WTC11 (cell line): ENCODE data around the gene ZSCAN21. TPM values are rescaled to one million over a fixed set of nuclear protein-coding genes. Genes with fewer than 3 reads are reported as not detected.

Experiments
- ARID4B ChIP-seq: sonication (generic); formaldehyde crosslinking; IDR thresholded peaks from 2 replicates; pipeline ENCODE4 v1.8.0; 2023; ENCODE audit warnings: missing genetic modification reagents, mild to moderate bottlenecking, borderline replicate concordance
- CREB1 ChIP-seq: sonication (generic); formaldehyde crosslinking; IDR thresholded peaks from 2 replicates; pipeline ENCODE4 v1.8.0; 2023; ENCODE audit warnings: mild to moderate bottlenecking, missing genetic modification reagents
- FOXK1 ChIP-seq: sonication (generic); formaldehyde crosslinking; IDR thresholded peaks from 2 replicates; pipeline ENCODE4 v1.8.0; 2022; ENCODE audit warnings: mild to moderate bottlenecking, moderate library complexity, missing genetic modification reagents
- HMGXB4 ChIP-seq: sonication (generic); formaldehyde crosslinking; IDR thresholded peaks from 2 replicates; pipeline ENCODE4 v1.8.1; 2023; ENCODE audit warnings: mild to moderate bottlenecking, moderate library complexity, missing genetic modification reagents
- JUN ChIP-seq: sonication (generic); formaldehyde crosslinking; IDR thresholded peaks from 2 replicates; pipeline ENCODE4 v1.8.0; 2023; ENCODE audit warnings: mild to moderate bottlenecking, missing genetic modification reagents
- MYBL2 ChIP-seq: sonication (generic); formaldehyde crosslinking; IDR thresholded peaks from 2 replicates; pipeline ENCODE4 v1.8.1; 2023; ENCODE audit warnings: mild to moderate bottlenecking, moderate library complexity, missing genetic modification reagents
- PREB ChIP-seq: sonication (generic); formaldehyde crosslinking; IDR thresholded peaks from 2 replicates; pipeline ENCODE4 v1.8.1; 2022; ENCODE audit warnings: mild to moderate bottlenecking, missing genetic modification reagents, moderate library complexity, borderline replicate concordance
- RORB ChIP-seq: fragments of 250-450 bp; sonication (Bioruptor Pico); IDR thresholded peaks from 2 replicates; pipeline ENCODE4 v1.9.0; 2021; ENCODE audit warnings: mild to moderate bottlenecking
- STAT6 ChIP-seq: sonication (generic); formaldehyde crosslinking; conservative IDR thresholded peaks from 2 replicates; pipeline ENCODE4 v1.8.1; 2023; ENCODE audit warnings: mild to moderate bottlenecking, low read depth, missing genetic modification reagents, moderate library complexity
- TEAD4 ChIP-seq: sonication (generic); formaldehyde crosslinking; IDR thresholded peaks from 2 replicates; pipeline ENCODE4 v1.8.0; 2022; ENCODE audit warnings: mild to moderate bottlenecking, missing genetic modification reagents
- USF1 ChIP-seq: sonication (generic); formaldehyde crosslinking; IDR thresholded peaks from 2 replicates; pipeline ENCODE4 v1.8.0; 2022; ENCODE audit warnings: mild to moderate bottlenecking, missing genetic modification reagents
- ZNF219 ChIP-seq: sonication (generic); formaldehyde crosslinking; IDR thresholded peaks from 2 replicates; pipeline ENCODE4 v1.8.0; 2023; ENCODE audit warnings: missing genetic modification reagents, mild to moderate bottlenecking, borderline replicate concordance
- ZNF232 ChIP-seq: sonication (generic); formaldehyde crosslinking; IDR thresholded peaks from 2 replicates; pipeline ENCODE4 v1.8.0; 2022; ENCODE audit warnings: mild to moderate bottlenecking, missing genetic modification reagents
- total RNA-seq: library from RNA; stranded (reverse); gene quantifications from 3 replicates; pipeline ENCODE4 v1.2.3, GENCODE V29; 2021
- TF ChIP-seq, protein P1 (sequence below): sonication (generic); formaldehyde crosslinking; conservative IDR thresholded peaks from 2 replicates; pipeline ENCODE4 v1.8.1; 2022; ENCODE audit warnings: mild to moderate bottlenecking, missing genetic modification reagents
- TF ChIP-seq, protein P2 (sequence below): sonication (generic); formaldehyde crosslinking; IDR thresholded peaks from 2 replicates; pipeline ENCODE4 v1.8.0; 2022; ENCODE audit warnings: missing genetic modification reagents
- TF ChIP-seq, protein P3 (sequence below): sonication (generic); formaldehyde crosslinking; IDR thresholded peaks from 2 replicates; pipeline ENCODE4 v1.8.0; 2022; ENCODE audit warnings: mild to moderate bottlenecking, missing genetic modification reagents
- TF ChIP-seq, protein P4 (sequence below): sonication (generic); formaldehyde crosslinking; IDR thresholded peaks from 2 replicates; pipeline ENCODE4 v1.8.0; 2022; ENCODE audit warnings: mild to moderate bottlenecking, missing genetic modification reagents

Gene ZSCAN21
- total RNA-seq, 1 experiment from 2014 or later = 25.5 TPM

DNA sequence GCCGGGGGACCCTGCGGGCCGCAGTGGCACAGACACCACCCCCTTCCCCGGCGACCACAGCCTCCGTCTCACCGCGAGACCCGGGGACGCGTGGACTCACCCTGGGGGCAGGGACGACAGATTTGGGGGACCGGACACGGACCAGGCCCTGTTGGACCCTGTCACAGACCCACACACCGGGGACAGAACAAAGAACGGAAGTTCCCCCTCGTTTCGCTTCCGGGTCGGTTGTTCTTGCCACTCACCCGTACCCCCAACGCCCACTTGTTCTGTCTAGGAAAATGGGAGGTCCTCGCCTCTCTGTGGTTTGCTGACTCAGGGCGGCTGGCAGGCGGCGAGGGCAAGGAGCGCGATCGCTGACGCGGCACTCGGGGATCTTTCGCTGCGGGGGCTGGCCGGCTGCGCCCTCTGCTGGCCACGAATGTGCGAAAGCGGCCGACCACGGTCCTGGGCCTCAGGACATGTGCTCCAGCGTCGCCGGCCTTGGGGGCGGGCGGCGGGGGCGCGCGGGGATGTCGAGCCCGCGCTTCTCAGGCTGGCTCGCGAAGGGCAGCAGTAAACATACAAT, 32.0 kb downstream of the ZSCAN21 start, which contains the start of gene ZNF3 (continued):
- no peak for TF ChIP-seq TEAD4 (CRISPR knock-in tag)
- TF ChIP-seq, protein P1, sequence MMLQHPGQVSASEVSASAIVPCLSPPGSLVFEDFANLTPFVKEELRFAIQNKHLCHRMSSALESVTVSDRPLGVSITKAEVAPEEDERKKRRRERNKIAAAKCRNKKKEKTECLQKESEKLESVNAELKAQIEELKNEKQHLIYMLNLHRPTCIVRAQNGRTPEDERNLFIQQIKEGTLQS (CRISPR knock-in tag) = no peak
- TF ChIP-seq HMGXB4 (CRISPR knock-in tag) = peak; percentile 96
- TF ChIP-seq, protein P2, sequence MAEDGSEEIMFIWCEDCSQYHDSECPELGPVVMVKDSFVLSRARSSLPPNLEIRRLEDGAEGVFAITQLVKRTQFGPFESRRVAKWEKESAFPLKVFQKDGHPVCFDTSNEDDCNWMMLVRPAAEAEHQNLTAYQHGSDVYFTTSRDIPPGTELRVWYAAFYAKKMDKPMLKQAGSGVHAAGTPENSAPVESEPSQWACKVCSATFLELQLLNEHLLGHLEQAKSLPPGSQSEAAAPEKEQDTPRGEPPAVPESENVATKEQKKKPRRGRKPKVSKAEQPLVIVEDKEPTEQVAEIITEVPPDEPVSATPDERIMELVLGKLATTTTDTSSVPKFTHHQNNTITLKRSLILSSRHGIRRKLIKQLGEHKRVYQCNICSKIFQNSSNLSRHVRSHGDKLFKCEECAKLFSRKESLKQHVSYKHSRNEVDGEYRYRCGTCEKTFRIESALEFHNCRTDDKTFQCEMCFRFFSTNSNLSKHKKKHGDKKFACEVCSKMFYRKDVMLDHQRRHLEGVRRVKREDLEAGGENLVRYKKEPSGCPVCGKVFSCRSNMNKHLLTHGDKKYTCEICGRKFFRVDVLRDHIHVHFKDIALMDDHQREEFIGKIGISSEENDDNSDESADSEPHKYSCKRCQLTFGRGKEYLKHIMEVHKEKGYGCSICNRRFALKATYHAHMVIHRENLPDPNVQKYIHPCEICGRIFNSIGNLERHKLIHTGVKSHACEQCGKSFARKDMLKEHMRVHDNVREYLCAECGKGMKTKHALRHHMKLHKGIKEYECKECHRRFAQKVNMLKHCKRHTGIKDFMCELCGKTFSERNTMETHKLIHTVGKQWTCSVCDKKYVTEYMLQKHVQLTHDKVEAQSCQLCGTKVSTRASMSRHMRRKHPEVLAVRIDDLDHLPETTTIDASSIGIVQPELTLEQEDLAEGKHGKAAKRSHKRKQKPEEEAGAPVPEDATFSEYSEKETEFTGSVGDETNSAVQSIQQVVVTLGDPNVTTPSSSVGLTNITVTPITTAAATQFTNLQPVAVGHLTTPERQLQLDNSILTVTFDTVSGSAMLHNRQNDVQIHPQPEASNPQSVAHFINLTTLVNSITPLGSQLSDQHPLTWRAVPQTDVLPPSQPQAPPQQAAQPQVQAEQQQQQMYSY (CRISPR knock-in tag) = no peak
- TF ChIP-seq, protein P3, sequence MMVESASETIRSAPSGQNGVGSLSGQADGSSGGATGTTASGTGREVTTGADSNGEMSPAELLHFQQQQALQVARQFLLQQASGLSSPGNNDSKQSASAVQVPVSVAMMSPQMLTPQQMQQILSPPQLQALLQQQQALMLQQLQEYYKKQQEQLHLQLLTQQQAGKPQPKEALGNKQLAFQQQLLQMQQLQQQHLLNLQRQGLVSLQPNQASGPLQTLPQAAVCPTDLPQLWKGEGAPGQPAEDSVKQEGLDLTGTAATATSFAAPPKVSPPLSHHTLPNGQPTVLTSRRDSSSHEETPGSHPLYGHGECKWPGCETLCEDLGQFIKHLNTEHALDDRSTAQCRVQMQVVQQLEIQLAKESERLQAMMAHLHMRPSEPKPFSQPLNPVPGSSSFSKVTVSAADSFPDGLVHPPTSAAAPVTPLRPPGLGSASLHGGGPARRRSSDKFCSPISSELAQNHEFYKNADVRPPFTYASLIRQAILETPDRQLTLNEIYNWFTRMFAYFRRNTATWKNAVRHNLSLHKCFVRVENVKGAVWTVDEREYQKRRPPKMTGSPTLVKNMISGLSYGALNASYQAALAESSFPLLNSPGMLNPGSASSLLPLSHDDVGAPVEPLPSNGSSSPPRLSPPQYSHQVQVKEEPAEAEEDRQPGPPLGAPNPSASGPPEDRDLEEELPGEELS (CRISPR knock-in tag) = 0 out of 2 replicates have a peak, but pooled peaks have one; percentile 34
- no peak for TF ChIP-seq PREB (CRISPR knock-in tag)
- peak; percentile 54 for TF ChIP-seq USF1
- TF ChIP-seq RORB (CRISPR knock-in tag) = no peak
- 0 out of 2 replicates have a peak, but pooled peaks have one; percentile 39 for TF ChIP-seq JUN (CRISPR knock-in tag)
- TF ChIP-seq, protein P4, sequence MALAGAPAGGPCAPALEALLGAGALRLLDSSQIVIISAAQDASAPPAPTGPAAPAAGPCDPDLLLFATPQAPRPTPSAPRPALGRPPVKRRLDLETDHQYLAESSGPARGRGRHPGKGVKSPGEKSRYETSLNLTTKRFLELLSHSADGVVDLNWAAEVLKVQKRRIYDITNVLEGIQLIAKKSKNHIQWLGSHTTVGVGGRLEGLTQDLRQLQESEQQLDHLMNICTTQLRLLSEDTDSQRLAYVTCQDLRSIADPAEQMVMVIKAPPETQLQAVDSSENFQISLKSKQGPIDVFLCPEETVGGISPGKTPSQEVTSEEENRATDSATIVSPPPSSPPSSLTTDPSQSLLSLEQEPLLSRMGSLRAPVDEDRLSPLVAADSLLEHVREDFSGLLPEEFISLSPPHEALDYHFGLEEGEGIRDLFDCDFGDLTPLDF = peak; percentile 57; the same call in 1 of the 2 replicates
- TF ChIP-seq ARID4B = peak; percentile 69
- TF ChIP-seq MYBL2 (CRISPR knock-in tag) = peak; percentile 80
- no peak for TF ChIP-seq ZNF219 (CRISPR knock-in tag)
- TF ChIP-seq STAT6 = no peak
- TF ChIP-seq CREB1 (CRISPR knock-in tag) = no peak; the same call in 1 of the 2 replicates
- peak; percentile 65; the same call in 1 of the 2 replicates for TF ChIP-seq ZNF232 (CRISPR knock-in tag)
- peak; percentile 97 for TF ChIP-seq FOXK1 (CRISPR knock-in tag)
